ENCODE results near the gene ADGRG7. TPM values are rescaled to one million over a fixed set of nuclear protein-coding genes. Genes with fewer than 3 reads are reported as not detected.
A peak's percentile ranks its signal among the peaks of the same experiment; 100 is the strongest.

ADGRG7 gene
- total and polyA plus RNA-seq, 2 of the 13 experiments (the other 11 are each of a cell fraction or from before 2014, with no cell fraction given): not detected

DNA sequence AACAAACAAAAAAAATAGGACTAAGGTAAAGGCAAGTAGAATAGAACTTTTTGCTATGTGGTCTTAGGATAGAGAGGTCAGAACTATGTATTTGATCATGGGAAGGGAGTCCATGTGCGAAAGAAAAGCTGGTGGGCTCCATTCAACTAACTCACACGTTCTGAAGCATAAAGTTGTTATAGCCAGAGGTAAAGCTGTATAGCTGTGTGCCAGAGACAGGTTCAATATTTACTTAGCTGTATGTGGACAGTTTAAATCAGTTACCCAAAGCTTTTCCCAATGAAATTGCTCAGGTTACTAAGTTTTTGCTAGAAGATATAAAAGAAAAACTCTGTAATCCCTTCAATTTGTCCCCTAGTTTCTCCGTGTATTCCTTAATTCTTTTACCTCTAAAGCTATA, 37.8 kb downstream of the ADGRG7 start:
- POLR2A ChIA-PET: no interaction called here
- intact Hi-C loops (cut with micrococcal nuclease; ENCODE audit: unreplicated experiment) (no loop called here), in situ Hi-C loops (cut with HindIII; ENCODE audit: extremely low pct_ligation_motif_present, low pct_unique_long_range_greater_than_20kb) (no loop called here)
- Histone ChIP-seq H3K36me3 (replicated peaks in 1 of 2; ENCODE audit: control insufficient read depth in 1 of 2, insufficient read depth in 2 of 2, low read length in 2 of 2) (no peaks in the 10 kb centered on the region), H4K20me1 (ENCODE audit: insufficient read depth, low read length) (no peaks in the 10 kb centered on the region), H3K9me3 (ENCODE audit: low read length) (no peaks in the 10 kb centered on the region), H3K27ac (ENCODE audit: extremely low read length, insufficient read depth, low read length) (no peak overlapping the region), H3K27me3 (ENCODE audit: control insufficient read depth in 1 of 2, insufficient read depth in 2 of 2, low read length in 2 of 2) (peaks cover 0 to 4% of the 10 kb centered on the region in 2 experiments; a peak in 2 of 5 replicates), H3K4me2 (ENCODE audit: low read depth, low read length) (no peak overlapping the region), H3K4me1 (ENCODE audit: insufficient read depth, low read length) (peaks cover 15% of the 10 kb centered on the region), H3K9ac (ENCODE audit: insufficient read depth, low read depth, low read length) (no peak overlapping the region), H3K79me2 (ENCODE audit: insufficient read depth, low read length) (no peaks in the 10 kb centered on the region), H2AFZ (ENCODE audit: low read length) (no peak overlapping the region), H3K4me3 (replicated peaks in 1 of 3; ENCODE audit: insufficient read depth in 1 of 3, low read depth in 2 of 3, low read length in 3 of 3) (no peak overlapping the region)
- BruUV-seq (replicated peaks): no TSS peak
- WGBS (ENCODE audit: low lambda C conversion rate): 36% methylated on average over 3 of the region's 3 CpGs
- FAIRE-seq: no peak
- ATAC-seq: peak; percentile 56
- CTCF ChIA-PET (ENCODE audit: low intra/inter-chr PET ratio, low total read pairs): no interaction called here
- no peak for DNase-seq (ENCODE audit: low spot score)
- no peak for TF ChIP-seq DNMT3B (CRISPR knock-in tag; conservative IDR thresholded peaks at IDR 0.05)
- no peak for TF ChIP-seq ZNF660 (CRISPR knock-in tag; IDR thresholded peaks at IDR 0.05; ENCODE audit: borderline replicate concordance, low read depth)
- TF ChIP-seq, protein P1, sequence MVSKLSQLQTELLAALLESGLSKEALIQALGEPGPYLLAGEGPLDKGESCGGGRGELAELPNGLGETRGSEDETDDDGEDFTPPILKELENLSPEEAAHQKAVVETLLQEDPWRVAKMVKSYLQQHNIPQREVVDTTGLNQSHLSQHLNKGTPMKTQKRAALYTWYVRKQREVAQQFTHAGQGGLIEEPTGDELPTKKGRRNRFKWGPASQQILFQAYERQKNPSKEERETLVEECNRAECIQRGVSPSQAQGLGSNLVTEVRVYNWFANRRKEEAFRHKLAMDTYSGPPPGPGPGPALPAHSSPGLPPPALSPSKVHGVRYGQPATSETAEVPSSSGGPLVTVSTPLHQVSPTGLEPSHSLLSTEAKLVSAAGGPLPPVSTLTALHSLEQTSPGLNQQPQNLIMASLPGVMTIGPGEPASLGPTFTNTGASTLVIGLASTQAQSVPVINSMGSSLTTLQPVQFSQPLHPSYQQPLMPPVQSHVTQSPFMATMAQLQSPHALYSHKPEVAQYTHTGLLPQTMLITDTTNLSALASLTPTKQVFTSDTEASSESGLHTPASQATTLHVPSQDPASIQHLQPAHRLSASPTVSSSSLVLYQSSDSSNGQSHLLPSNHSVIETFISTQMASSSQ (IDR thresholded peaks at IDR 0.05; ENCODE audit: low read depth): no peak
- TF ChIP-seq, protein P1 (CRISPR knock-in tag; IDR thresholded peaks at IDR 0.05; ENCODE audit: borderline replicate concordance): no peak
- no peak for TF ChIP-seq ZNF367 (CRISPR knock-in tag; IDR thresholded peaks at IDR 0.05; ENCODE audit: borderline replicate concordance)
- TF ChIP-seq ZNF496 (CRISPR knock-in tag; IDR thresholded peaks at IDR 0.05; ENCODE audit: insufficient replicate concordance): no peak
- no peak for TF ChIP-seq ZNF879 (CRISPR knock-in tag; IDR thresholded peaks at IDR 0.05)
- no peak for TF ChIP-seq GTF3A (CRISPR knock-in tag; conservative IDR thresholded peaks at IDR 0.05)
- no peak for TF ChIP-seq THAP8 (CRISPR knock-in tag; IDR thresholded peaks at IDR 0.05; ENCODE audit: borderline replicate concordance)
- TF ChIP-seq CENPBD1 (CRISPR knock-in tag; IDR thresholded peaks at IDR 0.05; ENCODE audit: borderline replicate concordance, low read depth): no peak
- TF ChIP-seq KAT2B (IDR thresholded peaks at IDR 0.05; ENCODE audit: borderline replicate concordance, low read depth, low read length): no peak
- TF ChIP-seq, protein P2, sequence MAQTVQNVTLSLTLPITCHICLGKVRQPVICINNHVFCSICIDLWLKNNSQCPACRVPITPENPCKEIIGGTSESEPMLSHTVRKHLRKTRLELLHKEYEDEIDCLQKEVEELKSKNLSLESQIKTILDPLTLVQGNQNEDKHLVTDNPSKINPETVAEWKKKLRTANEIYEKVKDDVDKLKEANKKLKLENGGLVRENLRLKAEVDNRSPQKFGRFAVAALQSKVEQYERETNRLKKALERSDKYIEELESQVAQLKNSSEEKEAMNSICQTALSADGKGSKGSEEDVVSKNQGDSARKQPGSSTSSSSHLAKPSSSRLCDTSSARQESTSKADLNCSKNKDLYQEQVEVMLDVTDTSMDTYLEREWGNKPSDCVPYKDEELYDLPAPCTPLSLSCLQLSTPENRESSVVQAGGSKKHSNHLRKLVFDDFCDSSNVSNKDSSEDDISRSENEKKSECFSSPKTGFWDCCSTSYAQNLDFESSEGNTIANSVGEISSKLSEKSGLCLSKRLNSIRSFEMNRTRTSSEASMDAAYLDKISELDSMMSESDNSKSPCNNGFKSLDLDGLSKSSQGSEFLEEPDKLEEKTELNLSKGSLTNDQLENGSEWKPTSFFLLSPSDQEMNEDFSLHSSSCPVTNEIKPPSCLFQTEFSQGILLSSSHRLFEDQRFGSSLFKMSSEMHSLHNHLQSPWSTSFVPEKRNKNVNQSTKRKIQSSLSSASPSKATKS (CRISPR knock-in tag; IDR thresholded peaks at IDR 0.05): no peak
- TF ChIP-seq NONO (IDR thresholded peaks at IDR 0.05): no peak
- no peak for TF ChIP-seq NONO (CRISPR knock-in tag; conservative IDR thresholded peaks at IDR 0.05)
